Measurements from ENCODE around the gene UBTD2.

UBTD2 gene

GRCh38 chr5:172164769-172165212 is 118.8 kb downstream of the UBTD2 start:
- POLR2A ChIA-PET = no interaction called here
- Histone ChIP-seq H3K27ac (ENCODE audit: extremely low read depth, low read depth, low read length) (no peak overlapping the region), H3K9me3 (ENCODE audit: control insufficient read depth, insufficient read depth, low read depth, low read length) (no peaks in the 10 kb centered on the region), H3K36me3 (ENCODE audit: control insufficient read depth in 2 of 2, insufficient read depth in 1 of 2, low read length in 2 of 2) (no peaks in the 10 kb centered on the region), H3K4me1 (ENCODE audit: control insufficient read depth, insufficient read depth, low read length) (no peaks in the 10 kb centered on the region), H3K4me3 (ENCODE audit: low read depth, low read length) (no peak overlapping the region)
- CTCF ChIA-PET = interaction anchor here (0.6 to 1.0 kb wide), 2 partner anchors 24 to 1473 kb away, joined by 3 read pairs; partner anchors contain the start of gene STK10
- TF ChIP-seq ZNF157 (tag by site-specific recombination; IDR thresholded peaks at IDR 0.05) = no peak
- no peak for TF ChIP-seq ZNF23 (tag by site-specific recombination; IDR thresholded peaks at IDR 0.05; ENCODE audit: borderline replicate concordance)
- no peak for TF ChIP-seq ZNF610 (tag by site-specific recombination; IDR thresholded peaks at IDR 0.05; ENCODE audit: borderline replicate concordance)
- peak; percentile 48 for TF ChIP-seq EGR2 (tag by site-specific recombination; IDR thresholded peaks at IDR 0.05; ENCODE audit: low read depth)
- TF ChIP-seq ZFHX2 (tag by site-specific recombination; conservative IDR thresholded peaks at IDR 0.05) = peak; percentile 52
- TF ChIP-seq ZNF549 (tag by site-specific recombination; IDR thresholded peaks at IDR 0.05) = no peak
- TF ChIP-seq ZNF366 (tag by site-specific recombination; conservative IDR thresholded peaks at IDR 0.05) = no peak
- TF ChIP-seq ZBTB48 (tag by site-specific recombination; IDR thresholded peaks at IDR 0.05) = no peak
- TF ChIP-seq ZNF324 (tag by site-specific recombination; IDR thresholded peaks at IDR 0.05) = no peak
- no peak for TF ChIP-seq OVOL3 (tag by site-specific recombination; IDR thresholded peaks at IDR 0.05)
- no peak for TF ChIP-seq ZNF768 (tag by site-specific recombination; IDR thresholded peaks at IDR 0.05)
- TF ChIP-seq ZNF354C (tag by site-specific recombination; IDR thresholded peaks at IDR 0.05; ENCODE audit: borderline replicate concordance, low read depth) = no peak
- TF ChIP-seq, protein P1, sequence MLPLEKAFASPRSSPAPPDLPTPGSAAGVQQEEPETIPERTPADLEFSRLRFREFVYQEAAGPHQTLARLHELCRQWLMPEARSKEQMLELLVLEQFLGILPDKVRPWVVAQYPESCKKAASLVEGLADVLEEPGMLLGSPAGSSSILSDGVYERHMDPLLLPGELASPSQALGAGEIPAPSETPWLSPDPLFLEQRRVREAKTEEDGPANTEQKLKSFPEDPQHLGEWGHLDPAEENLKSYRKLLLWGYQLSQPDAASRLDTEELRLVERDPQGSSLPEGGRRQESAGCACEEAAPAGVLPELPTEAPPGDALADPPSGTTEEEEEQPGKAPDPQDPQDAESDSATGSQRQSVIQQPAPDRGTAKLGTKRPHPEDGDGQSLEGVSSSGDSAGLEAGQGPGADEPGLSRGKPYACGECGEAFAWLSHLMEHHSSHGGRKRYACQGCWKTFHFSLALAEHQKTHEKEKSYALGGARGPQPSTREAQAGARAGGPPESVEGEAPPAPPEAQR (tag by site-specific recombination; IDR thresholded peaks at IDR 0.05) = no peak
- TF ChIP-seq ZIC2 (tag by site-specific recombination; IDR thresholded peaks at IDR 0.05) = peak; percentile 49; the same call in 1 of the 2 replicates

DNA sequence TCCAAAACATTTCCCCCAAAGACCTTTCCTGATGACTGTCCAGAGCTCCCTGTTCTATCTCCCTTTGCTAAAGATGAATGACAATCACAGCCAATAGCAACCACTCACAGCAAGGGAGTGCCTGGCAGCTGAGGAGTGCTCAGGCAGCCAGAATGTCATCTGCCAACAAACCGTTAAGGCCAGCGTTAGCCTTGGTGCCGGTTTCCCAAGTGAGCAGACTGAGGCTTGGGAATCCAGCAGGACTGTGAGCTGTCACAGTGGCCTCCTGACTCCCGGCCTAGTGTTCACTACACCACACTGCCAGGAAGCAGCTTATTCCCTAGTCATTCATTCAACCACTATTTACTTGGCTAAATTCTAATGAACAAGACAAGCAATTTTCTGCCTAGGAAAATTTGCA is 120.2 kb downstream of the UBTD2 start:
- ChIA-PET POLR2A (interaction anchor here (0.7 to 1.2 kb wide), 2 partner anchors 9 to 10 kb away, joined by 3 to 9 read pairs; no protein-coding TSS in a partner anchor), CTCF (no interaction called here)
- Histone ChIP-seq H3K9me3 (ENCODE audit: control insufficient read depth, insufficient read depth, low read depth, low read length) (no peaks in the 10 kb centered on the region), H3K4me3 (ENCODE audit: low read depth, low read length) (no peak overlapping the region), H3K4me1 (ENCODE audit: control insufficient read depth, insufficient read depth, low read length) (no peaks in the 10 kb centered on the region), H3K36me3 (ENCODE audit: control insufficient read depth in 2 of 2, insufficient read depth in 1 of 2, low read length in 2 of 2) (no peaks in the 10 kb centered on the region), H3K27ac (ENCODE audit: extremely low read depth, low read depth, low read length) (no peak overlapping the region)
- TF ChIP-seq ZNF19 (tag by site-specific recombination; IDR thresholded peaks at IDR 0.05; ENCODE audit: low read depth) = no peak
- TF ChIP-seq ZNF561 (tag by site-specific recombination; IDR thresholded peaks at IDR 0.05; ENCODE audit: borderline replicate concordance) = no peak
- TF ChIP-seq ZNF211 (tag by site-specific recombination; IDR thresholded peaks at IDR 0.05; ENCODE audit: low read depth) = no peak
- TF ChIP-seq, protein P2, sequence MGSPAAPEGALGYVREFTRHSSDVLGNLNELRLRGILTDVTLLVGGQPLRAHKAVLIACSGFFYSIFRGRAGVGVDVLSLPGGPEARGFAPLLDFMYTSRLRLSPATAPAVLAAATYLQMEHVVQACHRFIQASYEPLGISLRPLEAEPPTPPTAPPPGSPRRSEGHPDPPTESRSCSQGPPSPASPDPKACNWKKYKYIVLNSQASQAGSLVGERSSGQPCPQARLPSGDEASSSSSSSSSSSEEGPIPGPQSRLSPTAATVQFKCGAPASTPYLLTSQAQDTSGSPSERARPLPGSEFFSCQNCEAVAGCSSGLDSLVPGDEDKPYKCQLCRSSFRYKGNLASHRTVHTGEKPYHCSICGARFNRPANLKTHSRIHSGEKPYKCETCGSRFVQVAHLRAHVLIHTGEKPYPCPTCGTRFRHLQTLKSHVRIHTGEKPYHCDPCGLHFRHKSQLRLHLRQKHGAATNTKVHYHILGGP (tag by site-specific recombination; IDR thresholded peaks at IDR 0.05) = no peak
- no peak for TF ChIP-seq KLF16 (tag by site-specific recombination; IDR thresholded peaks at IDR 0.05)
- TF ChIP-seq ZNF140 (tag by site-specific recombination; IDR thresholded peaks at IDR 0.05) = no peak
- TF ChIP-seq KLF9 (tag by site-specific recombination; IDR thresholded peaks at IDR 0.05; ENCODE audit: low read depth) = no peak
- TF ChIP-seq ZNF776 (tag by site-specific recombination; IDR thresholded peaks at IDR 0.05; ENCODE audit: borderline replicate concordance) = no peak
- TF ChIP-seq ZNF529 (tag by site-specific recombination; IDR thresholded peaks at IDR 0.05; ENCODE audit: insufficient replicate concordance) = no peak
- no peak for TF ChIP-seq MYNN (tag by site-specific recombination; IDR thresholded peaks at IDR 0.05; ENCODE audit: borderline replicate concordance)
- no peak for TF ChIP-seq ZNF521 (tag by site-specific recombination; IDR thresholded peaks at IDR 0.05)
- TF ChIP-seq ZNF362 (tag by site-specific recombination; IDR thresholded peaks at IDR 0.05) = no peak
- no peak for TF ChIP-seq ZNF623 (tag by site-specific recombination; IDR thresholded peaks at IDR 0.05)
- TF ChIP-seq ZNF48 (tag by site-specific recombination; IDR thresholded peaks at IDR 0.05) = no peak
- TF ChIP-seq, protein P3, sequence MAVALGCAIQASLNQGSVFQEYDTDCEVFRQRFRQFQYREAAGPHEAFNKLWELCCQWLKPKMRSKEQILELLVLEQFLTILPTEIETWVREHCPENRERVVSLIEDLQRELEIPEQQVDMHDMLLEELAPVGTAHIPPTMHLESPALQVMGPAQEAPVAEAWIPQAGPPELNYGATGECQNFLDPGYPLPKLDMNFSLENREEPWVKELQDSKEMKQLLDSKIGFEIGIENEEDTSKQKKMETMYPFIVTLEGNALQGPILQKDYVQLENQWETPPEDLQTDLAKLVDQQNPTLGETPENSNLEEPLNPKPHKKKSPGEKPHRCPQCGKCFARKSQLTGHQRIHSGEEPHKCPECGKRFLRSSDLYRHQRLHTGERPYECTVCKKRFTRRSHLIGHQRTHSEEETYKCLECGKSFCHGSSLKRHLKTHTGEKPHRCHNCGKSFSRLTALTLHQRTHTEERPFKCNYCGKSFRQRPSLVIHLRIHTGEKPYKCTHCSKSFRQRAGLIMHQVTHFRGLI (tag by site-specific recombination; IDR thresholded peaks at IDR 0.05) = no peak
- TF ChIP-seq ZNF23 (tag by site-specific recombination; IDR thresholded peaks at IDR 0.05; ENCODE audit: borderline replicate concordance) = no peak
